ENCODE measurements around the gene CLHC1. TPM values are rescaled to one million over a fixed set of nuclear protein-coding genes. Genes with fewer than 3 reads are reported as not detected.
"Not testable (repeated sequence)": the region's sequence is repeated elsewhere in the genome, so short reads cannot be mapped to it uniquely, and the experiment has no call there.

The CLHC1 gene
- 1 to 10 TPM; 5.4 to 8.1 TPM for total RNA-seq
- long read RNA-seq: 0 reads

DNA sequence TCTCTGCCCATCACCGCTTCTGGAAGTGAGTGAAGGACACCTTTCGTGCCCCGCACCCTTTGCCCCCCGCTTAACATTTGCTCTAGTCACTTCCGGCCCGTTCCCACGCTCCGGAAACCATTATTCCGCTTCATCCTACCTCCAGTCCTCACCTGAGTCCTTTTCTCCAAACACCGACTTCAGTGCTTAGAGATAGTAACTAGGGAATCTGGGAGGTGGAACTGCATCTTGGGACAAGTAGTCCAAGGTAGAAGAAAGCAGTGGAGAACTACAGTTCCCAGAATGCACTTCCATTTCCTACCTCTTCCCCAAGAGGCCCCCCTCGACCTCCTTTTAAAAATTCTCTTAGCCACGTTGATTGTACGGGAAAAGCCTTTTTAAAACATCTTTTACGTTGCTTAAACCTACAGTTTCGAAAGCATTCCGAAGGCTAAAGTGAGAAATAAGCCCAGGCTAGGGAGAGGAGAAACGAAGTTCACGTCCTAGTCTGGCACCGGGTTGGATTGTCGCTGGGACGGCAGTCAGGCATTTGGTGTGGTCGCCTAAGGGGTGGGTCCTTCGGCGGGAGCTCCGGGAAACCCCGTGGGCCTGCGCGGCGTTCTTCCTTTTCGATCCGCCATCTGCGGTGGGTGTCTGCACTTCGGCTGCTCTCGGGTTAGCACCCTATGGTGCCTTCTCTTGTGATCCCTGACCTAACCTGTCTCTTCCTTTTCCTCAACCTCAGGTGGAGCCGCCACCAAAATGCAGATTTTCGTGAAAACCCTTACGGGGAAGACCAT is at the start of gene CLHC1, which contains the start of gene RPS27A:
Gene CLHC1, minus strand, starts transcription at position 210 of the 779 bp plus-strand sequence. CDS start 9,882 bp downstream, outside the sequence.
Gene RPS27A, plus strand, starts transcription at position 605 of the 779 bp plus-strand sequence. Its CDS starts 137 bp downstream, at position 742.
- ATAC-seq: peak; percentile 95 to 96
- intact Hi-C loops (cut with DNase I): no loop called here

GRCh38 chr2:55280851-55281546 is 48.9 kb upstream of the CLHC1 start:
- intact Hi-C loops (cut with DNase I); DNase-seq; ATAC-seq: not testable (repeated sequence)

More for the DNA sequence above, at the start of gene CLHC1, which contains the start of gene RPS27A:
- DNase-seq: peak; percentile 92

DNA sequence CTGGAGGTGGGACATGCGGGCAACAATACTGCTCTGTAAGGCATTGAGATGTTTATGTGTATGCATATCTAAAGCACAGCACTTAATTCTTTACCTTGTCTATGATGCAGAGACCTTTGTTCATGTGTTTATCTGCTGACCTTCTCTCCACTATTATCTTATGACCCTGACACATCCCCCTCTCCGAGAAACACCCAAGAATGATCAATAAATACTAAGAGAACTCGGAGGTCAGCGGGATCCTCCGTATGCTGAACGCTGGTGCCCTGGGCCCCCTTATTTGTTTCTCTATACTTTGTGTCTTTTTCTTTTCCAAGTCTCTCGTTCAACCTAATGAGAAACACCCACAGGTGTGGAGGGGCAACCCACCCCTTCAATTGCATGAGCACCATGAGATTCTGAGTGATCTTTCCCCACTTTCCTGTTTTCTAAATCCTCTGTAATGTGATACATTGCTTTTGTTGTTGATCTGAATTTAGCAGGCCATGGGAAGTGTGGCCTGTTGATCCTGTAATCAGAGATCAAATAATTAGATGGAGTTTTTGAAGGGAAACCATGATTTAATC is 47.8 kb upstream of the CLHC1 start:
- intact Hi-C loops (cut with DNase I); DNase-seq; ATAC-seq: not testable (repeated sequence)

GRCh38 chr2:55279214-55279835 is 47.2 kb upstream of the CLHC1 start:
- ATAC-seq; intact Hi-C loops (cut with DNase I); DNase-seq: not testable (repeated sequence)

DNA sequence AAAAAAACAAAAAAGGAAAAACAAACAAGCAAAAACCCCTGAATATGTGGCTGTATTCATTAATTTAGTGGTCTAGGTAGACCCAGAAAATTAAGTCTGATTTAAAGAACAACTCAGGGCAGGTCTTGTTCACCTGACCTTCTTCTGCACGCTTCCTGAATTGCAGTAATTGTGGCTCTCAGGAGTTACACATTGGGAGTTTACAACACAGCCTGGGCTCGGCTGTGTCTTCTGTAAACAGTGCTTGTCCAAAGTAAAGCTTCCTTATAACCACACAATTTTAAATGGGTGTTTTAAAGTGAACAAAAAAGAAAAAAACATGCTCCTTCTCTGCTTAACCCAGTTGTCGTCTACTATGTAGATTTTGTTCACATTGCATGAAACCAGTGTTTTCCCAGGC is 45.2 kb upstream of the CLHC1 start:
- DNase-seq (no peak), ATAC-seq (no peak)
- intact Hi-C loops (cut with DNase I): no loop called here

- ATAC-seq; intact Hi-C loops (cut with DNase I); DNase-seq: not testable (repeated sequence)
Measured at GRCh38 chr2:55274346-55274745, 42.3 kb upstream of the CLHC1 start.

GRCh38 chr2:55269645-55269990 is 37.5 kb upstream of the CLHC1 start:
- ATAC-seq (peak in 1 of 2 donors; percentile 20), DNase-seq (no peak)
- intact Hi-C loops (cut with DNase I): no loop called here

DNA sequence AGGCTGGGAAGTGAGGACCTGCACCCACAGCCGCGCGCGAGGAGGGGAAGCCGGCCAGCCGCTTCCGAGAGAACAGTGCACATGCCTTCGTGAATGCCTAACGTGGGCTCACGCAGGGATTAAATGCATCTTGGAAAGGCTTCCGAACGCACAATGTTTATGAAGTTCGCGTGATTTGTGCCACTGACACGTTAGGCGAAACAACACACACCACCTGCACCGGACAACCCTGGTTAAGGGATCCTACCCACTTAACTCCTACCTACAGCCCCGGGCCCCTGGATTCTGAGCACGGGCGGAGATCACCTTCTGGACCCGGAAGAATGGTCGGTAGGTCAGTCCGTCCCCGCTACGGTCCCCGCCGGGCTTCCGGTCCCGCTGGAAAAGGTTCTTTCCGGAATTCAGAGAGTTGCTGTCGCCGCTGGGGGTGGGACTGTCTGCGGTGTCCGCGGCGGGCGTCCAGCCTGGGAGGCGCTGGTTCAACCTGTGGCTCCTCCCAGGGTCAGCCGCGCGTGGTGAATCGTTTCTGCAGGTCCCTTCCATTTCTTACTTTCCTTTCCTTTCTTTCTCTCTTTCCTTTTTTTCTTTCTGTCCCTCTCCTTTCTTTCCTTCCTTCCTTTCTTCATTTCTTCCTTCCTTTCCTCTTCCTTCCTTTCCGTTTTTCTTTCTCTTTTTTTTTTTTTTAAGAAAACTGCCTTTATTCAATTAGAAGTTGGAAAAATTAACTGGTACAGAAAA is 37.0 kb upstream of the CLHC1 start, which contains the start of gene MTIF2:
Gene MTIF2, minus strand, starts transcription at position 325 of the 738 bp plus-strand sequence. CDS start 5,373 bp downstream, outside the sequence.
- DNase-seq (peak; percentile 97), ATAC-seq (peak; percentile 99)
- intact Hi-C loops (cut with DNase I): no loop called here

DNA sequence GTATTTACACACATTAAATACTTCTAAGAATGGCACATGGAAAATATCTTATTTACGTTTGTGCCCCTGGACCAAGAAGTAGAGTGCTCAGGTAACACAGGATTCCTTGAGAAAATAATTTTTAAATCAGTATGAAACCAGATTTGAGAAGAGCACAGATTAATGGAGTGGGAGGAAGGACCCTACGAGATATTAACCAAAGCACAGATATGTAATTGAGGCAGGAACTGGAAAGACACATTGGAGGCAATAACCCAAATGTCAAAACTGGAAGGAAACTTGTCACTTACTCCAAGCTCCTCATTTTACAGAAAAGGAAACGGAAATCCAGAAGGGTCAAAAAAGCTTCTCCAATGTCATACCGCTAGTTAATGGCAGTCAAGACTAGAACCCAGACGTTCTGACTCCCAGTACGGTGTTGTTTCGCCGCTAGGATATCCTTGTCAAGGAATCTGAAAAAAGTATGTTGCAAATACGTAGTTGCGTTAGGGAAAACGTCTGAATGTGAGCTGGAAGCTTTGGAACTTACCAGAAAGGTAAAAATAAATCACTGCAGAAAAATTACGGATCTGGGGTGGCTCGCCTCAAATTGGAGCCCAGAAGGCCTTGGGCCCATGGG is 36.3 kb upstream of the CLHC1 start:
- DNase-seq: no peak
- ATAC-seq: no peak
- intact Hi-C loops (cut with DNase I): no loop called here

DNA sequence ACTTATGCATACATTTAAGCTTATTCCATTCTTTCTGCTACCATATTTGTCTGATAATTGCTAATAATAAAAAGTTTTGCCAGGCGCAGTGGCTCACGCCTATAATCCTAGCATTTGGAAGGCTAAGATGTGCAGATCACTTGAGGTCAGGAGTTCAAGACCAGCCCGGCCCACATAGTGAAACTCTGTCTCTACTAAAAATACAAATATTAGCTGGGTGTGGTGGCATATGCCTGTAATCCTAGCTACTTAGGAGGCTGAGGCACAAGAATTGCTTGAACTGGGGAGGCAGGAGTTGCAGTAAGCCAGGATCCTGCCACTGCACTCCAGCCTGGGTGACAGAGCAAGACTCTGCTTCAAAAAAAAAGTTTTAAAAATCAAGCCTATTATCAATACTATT is 27.5 kb upstream of the CLHC1 start:
- intact Hi-C loops (cut with DNase I); ATAC-seq; DNase-seq: not testable (repeated sequence)

- DNase-seq (no peak), ATAC-seq (no peak)
- intact Hi-C loops (cut with DNase I): no loop called here
Measured at GRCh38 chr2:55252832-55253231, 20.7 kb upstream of the CLHC1 start.

GRCh38 chr2:55247025-55247424 is 14.9 kb upstream of the CLHC1 start:
- no peak for DNase-seq
- intact Hi-C loops (cut with DNase I): no loop called here
- ATAC-seq: no peak

- ATAC-seq: no peak
- intact Hi-C loops (cut with DNase I): no loop called here
- DNase-seq: no peak
Measured at GRCh38 chr2:55245411-55245810, 13.3 kb upstream of the CLHC1 start.

DNA sequence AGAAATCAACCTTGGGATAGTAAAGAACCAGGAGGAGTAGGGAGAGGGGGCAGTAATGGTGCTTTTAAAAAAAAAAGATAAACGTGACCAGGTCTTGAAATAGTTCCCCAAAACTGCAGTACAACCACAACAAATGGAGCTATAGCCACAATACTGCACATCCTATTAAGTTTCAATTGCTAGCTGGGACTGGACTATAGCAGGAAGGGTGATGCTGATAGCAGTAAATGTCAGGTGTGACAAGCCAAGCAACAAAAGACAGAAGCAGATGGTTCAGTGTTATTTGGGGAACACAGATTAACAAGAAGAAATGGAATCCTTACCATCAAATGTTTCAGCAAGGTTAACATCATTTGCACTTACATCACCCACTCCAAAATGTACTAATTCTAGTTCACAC is 10.5 kb upstream of the CLHC1 start:
- intact Hi-C loops (cut with DNase I): no loop called here

GRCh38 chr2:55241582-55241981 is 9.5 kb upstream of the CLHC1 start:
- DNase-seq; intact Hi-C loops (cut with DNase I); ATAC-seq: not testable (repeated sequence)

More for the DNA sequence above, 10.5 kb upstream of the CLHC1 start:
- DNase-seq: no peak
- no peak for ATAC-seq

DNA sequence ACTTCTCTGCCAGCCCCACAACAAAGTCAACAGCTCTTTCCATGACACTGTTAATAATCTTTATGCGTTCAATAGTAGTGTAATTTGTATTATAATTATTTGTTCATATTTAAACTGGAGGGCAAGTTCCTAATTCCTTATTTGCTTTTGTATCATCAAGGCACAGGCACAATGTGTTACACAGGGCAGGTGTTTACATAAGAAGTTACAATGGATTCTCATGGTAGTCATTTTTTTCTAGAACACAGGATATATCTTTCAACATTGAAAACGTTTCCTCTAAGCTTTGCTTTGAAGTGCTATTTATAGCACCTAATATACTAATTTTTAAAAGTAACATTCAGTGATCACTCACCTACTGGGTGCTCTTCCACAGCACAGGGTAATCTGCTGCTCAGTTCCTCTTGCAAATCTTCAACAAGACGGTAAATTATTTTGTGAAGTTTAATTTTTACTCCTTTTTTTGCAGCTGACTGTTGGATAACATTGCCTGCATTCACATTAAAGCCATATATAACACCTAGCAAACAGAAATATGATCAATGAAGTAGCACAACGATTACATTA is 7.6 kb upstream of the CLHC1 start:
- ATAC-seq: no peak
- intact Hi-C loops (cut with DNase I): no loop called here
- DNase-seq: no peak

- intact Hi-C loops (cut with DNase I): no loop called here
Measured at GRCh38 chr2:55236992-55237543, 5.0 kb upstream of the CLHC1 start.

More at GRCh38 chr2:55236992-55237543, 5.0 kb upstream of the CLHC1 start:
- DNase-seq (no peak), ATAC-seq (no peak)

All from left cardiac atrium (tissue), 4 donors.